H1 (cell line): ENCODE measurements around the gene KLF6. TPM values are rescaled to one million over a fixed set of nuclear protein-coding genes. Genes with fewer than 3 reads are reported as not detected.

Experiments
- CBX8 ChIP-seq: fragments of 300-800, 300-1000 bp; sonication (generic); IDR thresholded peaks from 2 replicates; pipeline ENCODE4 v1.7.1; 2016; ENCODE audit warnings: low read depth, low read length, borderline replicate concordance
- SIN3A ChIP-seq, 2 experiments: IDR thresholded peaks in 1 of 2; conservative IDR thresholded peaks in 1 of 2; 2 replicates each; pipeline ENCODE4 v1.6.1; 2011 to 2012; ENCODE audit warnings: low read length in 2 of 2, improper control_type of control experiment in 1 of 2, low read depth in 1 of 2, mild to moderate bottlenecking in 1 of 2
- polyA plus RNA-seq, 7 experiments: library from polyadenylated mRNA; depleted of rRNA in 3 of 7; stranded (reverse) in 5 of 7; unstranded in 2 of 7; fragments of >200 nt in 5 of 7; fragments of 200-250 nt in 2 of 7; gene quantifications; 1 replicate in 5 of 7; 2 replicates in 1 of 7; 4 replicates in 1 of 7; pipeline versions ENCODE4 v1.2.1 to v1.2.3, GENCODE V29; 2011 to 2013; ENCODE audit warnings: missing spikeins in 2 of 7, mixed read lengths in 2 of 7
- total RNA-seq: library from RNA; stranded (reverse); fragmentation: NEBNext Ultra II Directional; extraction: Animal tissue kit (Norgen Biotek cat#: 25700); gene quantifications from 2 replicates; pipeline ENCODE4 v1.2.1, GENCODE V29; 2021

The KLF6 gene
- total and polyA plus RNA-seq, 2 of the 8 experiments (the other 6 are each of a cell fraction or from before 2014, with no cell fraction given) = 5.7 to 19.5 TPM

DNA sequence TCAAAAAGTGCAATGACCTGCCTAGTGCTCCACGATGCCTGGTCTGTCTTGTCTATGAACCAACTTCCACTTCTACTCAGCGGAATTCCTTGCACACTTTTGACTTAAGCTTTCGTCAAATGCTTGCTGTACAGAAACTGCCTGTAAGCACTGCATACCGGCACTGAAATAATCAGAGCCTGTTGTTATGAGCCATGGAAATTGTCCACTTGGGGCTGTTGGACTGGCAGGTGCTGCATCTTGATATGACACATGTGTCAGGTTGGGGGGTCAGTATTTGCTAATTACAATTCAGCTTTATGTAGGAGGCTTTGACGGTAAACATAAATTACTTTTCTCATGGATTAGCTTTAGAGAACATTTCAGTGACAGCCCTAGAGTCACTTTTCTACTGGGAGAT, 32.0 kb upstream of the KLF6 start (continued):
- no peak for TF ChIP-seq CBX8
- no peak for TF ChIP-seq SIN3A (conservative IDR thresholded peaks at IDR 0.05 in 1 of 2, IDR thresholded peaks at IDR 0.05 in 1 of 2; ENCODE audit: low read depth in 1 of 2, low read length in 2 of 2)
- TF ChIP-seq, all 59 proteins: peak for 0
